DOHH2 (cell line): ENCODE data around the gene RAB3C.
"Not testable (repeated sequence)": the region's sequence is repeated elsewhere in the genome, so short reads cannot be mapped to it uniquely, and the experiment has no call there.

Source experiments
- H3F3A ChIP-seq: fragments of 200-600 bp; sonication (generic), shearing (Covaris generic); 2 replicates; pipeline ENCODE4 v1.6.0; 2016; ENCODE audit warnings: antibody characterized with exemption, mild to moderate bottlenecking; ENCODE audit not compliant: control insufficient read depth, insufficient read depth
- H3K27ac ChIP-seq: fragments of 200-600 bp; sonication (generic); 2 replicates; pipeline ENCODE4 v1.5.1; 2014; ENCODE audit warnings: low read depth, mild to moderate bottlenecking, low read length, moderate library complexity
- H3K27me3 ChIP-seq: fragments of 200-600 bp; sonication (generic); 2 replicates; pipeline ENCODE4 v1.6.1; 2014; ENCODE audit warnings: mild to moderate bottlenecking, low read length, mixed read lengths; ENCODE audit not compliant: control insufficient read depth
- H3K36me3 ChIP-seq: fragments of 200-600 bp; sonication (generic); 2 replicates; pipeline ENCODE4 v1.6.1; 2014; ENCODE audit warnings: mild to moderate bottlenecking, low read length, moderate library complexity, mixed read lengths; ENCODE audit not compliant: control insufficient read depth
- H3K4me1 ChIP-seq: fragments of 200-600 bp; sonication (generic); 2 replicates; pipeline ENCODE4 v1.6.1; 2014; ENCODE audit warnings: mild to moderate bottlenecking, low read length, mixed read lengths; ENCODE audit not compliant: control insufficient read depth
- H3K4me2 ChIP-seq: fragments of 200-600 bp; sonication (generic); 2 replicates; pipeline ENCODE4 v1.6.0; 2014; ENCODE audit warnings: mild to moderate bottlenecking, low read length, moderate library complexity
- H3K4me3 ChIP-seq: fragments of 200-600 bp; sonication (generic); 2 replicates; pipeline ENCODE4 v1.5.1; 2014; ENCODE audit warnings: mild to moderate bottlenecking, low read length, mixed read lengths
- H3K79me2 ChIP-seq: fragments of 200-600 bp; sonication (generic); 2 replicates; pipeline ENCODE4 v1.6.1; 2014; ENCODE audit warnings: mild to moderate bottlenecking, low read length, mixed read lengths; ENCODE audit not compliant: control insufficient read depth
- H3K9me2 ChIP-seq: fragments of 200-600 bp; sonication (generic); replicated peaks from 2 replicates; pipeline ENCODE4 v1.6.1; 2014; ENCODE audit warnings: mild to moderate bottlenecking, low read length, mixed read lengths; ENCODE audit not compliant: control insufficient read depth
- H3K9me3 ChIP-seq: fragments of 200-600 bp; sonication (generic); 2 replicates; pipeline ENCODE4 v1.6.1; 2014; ENCODE audit warnings: antibody characterized with exemption, low read length, mixed read lengths; ENCODE audit not compliant: control insufficient read depth, insufficient read depth
- H4K20me1 ChIP-seq: fragments of 200-600 bp; sonication (generic); 2 replicates; pipeline ENCODE4 v1.6.0; 2014; ENCODE audit warnings: low read depth, mild to moderate bottlenecking, antibody characterized with exemption, low read length, moderate library complexity; ENCODE audit not compliant: control insufficient read depth, insufficient read depth
- EZH2phosphoT487 ChIP-seq: fragments of 200-600 bp; sonication (generic); IDR thresholded peaks from 2 replicates; pipeline ENCODE4 v1.6.1; 2017; ENCODE audit warnings: borderline replicate concordance, mild to moderate bottlenecking, antibody characterized with exemption, low read length, moderate library complexity, mixed read lengths
- TF ChIP-seq, protein P1 (sequence below): fragments of 200-600 bp; sonication (generic); IDR thresholded peaks from one replicate; pipeline ENCODE4 v1.5.1; 2014; ENCODE audit warnings: antibody characterized with exemption, mild to moderate bottlenecking, low read depth, low read length; ENCODE audit not compliant: poor library complexity, severe bottlenecking

Gene RAB3C, protein sequence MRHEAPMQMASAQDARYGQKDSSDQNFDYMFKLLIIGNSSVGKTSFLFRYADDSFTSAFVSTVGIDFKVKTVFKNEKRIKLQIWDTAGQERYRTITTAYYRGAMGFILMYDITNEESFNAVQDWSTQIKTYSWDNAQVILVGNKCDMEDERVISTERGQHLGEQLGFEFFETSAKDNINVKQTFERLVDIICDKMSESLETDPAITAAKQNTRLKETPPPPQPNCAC

DNA sequence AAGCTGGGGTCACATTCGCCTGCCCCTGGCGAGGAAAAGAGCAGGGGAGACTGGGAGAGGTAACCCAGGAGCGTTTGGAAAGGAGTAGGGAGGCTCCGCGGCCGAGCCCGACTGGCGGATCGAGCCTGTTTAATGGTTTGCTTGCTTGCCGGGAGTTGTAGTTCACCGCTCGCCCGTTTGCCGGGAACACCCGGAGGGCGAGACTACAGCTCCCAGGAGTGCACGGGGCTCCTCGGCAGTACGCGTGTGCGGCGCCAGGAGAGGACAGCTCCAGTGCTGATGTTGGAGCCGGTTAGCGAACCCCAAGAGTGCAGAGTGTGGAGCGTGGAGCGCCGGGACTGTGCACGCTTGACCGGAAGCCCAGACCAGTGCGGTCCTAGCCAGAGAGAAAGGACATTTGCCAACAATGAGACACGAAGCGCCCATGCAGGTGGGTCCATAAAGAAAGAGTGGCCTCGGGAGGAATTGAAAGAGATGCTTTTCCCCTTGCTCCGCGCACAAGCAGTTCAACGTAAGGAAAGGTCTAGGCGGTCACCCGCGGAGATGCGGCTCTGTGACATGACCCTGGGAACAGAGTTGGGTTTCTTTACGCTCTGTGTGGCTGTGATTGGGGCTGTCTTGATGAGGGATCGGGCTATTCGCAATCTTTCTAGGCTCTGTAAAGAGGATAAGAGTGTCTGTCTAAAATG, at the start of gene RAB3C:
TSS of gene RAB3C (plus strand) at position 273 of the 689 bp plus-strand sequence. CDS start at position 407, 134 bp downstream.
- Histone ChIP-seq H3K79me2 (no peaks in the 10 kb centered on the region), H3K4me1 (peaks cover 10% of the 10 kb centered on the region), H3K9me3 (no peaks in the 10 kb centered on the region), H3K4me2 (peak within 1 kb of the TSS; percentile 70), H3K4me3 (peak within 1 kb of the TSS; percentile 70), H3K36me3 (no peaks in the 10 kb centered on the region), H3K27me3 (peaks cover 38% of the 10 kb centered on the region), H3K9me2 (no peaks in the 10 kb centered on the region), H4K20me1 (no peaks in the 10 kb centered on the region), H3K27ac (no peak within 1 kb of the TSS), H3F3A (no peaks in the 10 kb centered on the region)
- TF ChIP-seq, protein P1, sequence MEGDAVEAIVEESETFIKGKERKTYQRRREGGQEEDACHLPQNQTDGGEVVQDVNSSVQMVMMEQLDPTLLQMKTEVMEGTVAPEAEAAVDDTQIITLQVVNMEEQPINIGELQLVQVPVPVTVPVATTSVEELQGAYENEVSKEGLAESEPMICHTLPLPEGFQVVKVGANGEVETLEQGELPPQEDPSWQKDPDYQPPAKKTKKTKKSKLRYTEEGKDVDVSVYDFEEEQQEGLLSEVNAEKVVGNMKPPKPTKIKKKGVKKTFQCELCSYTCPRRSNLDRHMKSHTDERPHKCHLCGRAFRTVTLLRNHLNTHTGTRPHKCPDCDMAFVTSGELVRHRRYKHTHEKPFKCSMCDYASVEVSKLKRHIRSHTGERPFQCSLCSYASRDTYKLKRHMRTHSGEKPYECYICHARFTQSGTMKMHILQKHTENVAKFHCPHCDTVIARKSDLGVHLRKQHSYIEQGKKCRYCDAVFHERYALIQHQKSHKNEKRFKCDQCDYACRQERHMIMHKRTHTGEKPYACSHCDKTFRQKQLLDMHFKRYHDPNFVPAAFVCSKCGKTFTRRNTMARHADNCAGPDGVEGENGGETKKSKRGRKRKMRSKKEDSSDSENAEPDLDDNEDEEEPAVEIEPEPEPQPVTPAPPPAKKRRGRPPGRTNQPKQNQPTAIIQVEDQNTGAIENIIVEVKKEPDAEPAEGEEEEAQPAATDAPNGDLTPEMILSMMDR: no peak
- TF ChIP-seq EZH2phosphoT487: 0 out of 2 replicates have a peak, but pooled peaks have one; percentile 8

DNA sequence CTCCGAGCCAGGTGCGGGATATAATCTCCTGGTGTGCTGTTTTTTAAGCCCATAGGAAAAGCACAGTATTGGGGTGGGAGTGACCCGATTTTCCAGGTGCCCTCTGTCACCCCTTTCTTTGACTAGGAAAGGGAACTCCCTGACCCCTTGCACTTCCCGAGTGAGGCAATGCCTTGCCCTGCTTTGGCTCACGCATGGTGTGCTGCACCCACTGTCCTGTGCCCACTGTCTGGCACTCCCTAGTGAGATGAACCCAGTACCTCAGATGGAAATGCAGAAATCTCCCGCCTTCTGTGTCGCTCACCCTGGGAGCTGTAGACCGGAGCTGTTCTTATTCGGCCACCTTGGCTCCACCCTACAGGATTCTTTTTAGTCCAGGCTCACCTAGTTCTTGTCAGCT, 40.9 kb upstream of the RAB3C start:
- H3K9me3 ChIP-seq, H3K9me2 ChIP-seq, H3K27ac ChIP-seq, H3K4me3 ChIP-seq, H3K4me2 ChIP-seq, H3F3A ChIP-seq, H3K79me2 ChIP-seq, H3K36me3 ChIP-seq, H4K20me1 ChIP-seq, H3K27me3 ChIP-seq: not testable (repeated sequence)
- H3K4me1 ChIP-seq: peaks cover 27% of the 10 kb centered on the region

DNA sequence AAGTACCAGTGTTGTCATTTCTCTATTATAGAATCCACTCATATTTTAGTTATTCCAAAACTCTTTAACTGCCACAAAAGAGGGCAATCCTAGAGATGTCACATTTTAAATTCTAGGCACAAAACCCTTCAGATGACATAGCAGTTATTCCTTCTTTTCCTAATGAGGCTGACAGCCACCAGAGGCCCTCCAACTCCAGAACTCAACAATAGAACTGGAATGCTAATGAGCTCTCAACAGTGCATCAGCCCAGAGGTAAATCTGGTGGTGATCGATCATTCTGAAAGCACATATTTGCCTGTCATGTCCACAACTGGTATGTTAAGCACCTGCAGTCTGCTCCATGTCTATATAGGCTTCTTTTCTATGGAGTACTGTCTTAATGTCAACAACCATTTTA, 40.2 kb upstream of the RAB3C start:
- Histone ChIP-seq H3K4me3 (no peak overlapping the region), H3K27me3 (no peaks in the 10 kb centered on the region), H3K79me2 (no peaks in the 10 kb centered on the region), H3K36me3 (no peaks in the 10 kb centered on the region), H3F3A (peaks cover 5% of the 10 kb centered on the region; the same call in 1 of the 2 replicates), H3K9me3 (no peaks in the 10 kb centered on the region), H3K4me2 (no peak overlapping the region), H4K20me1 (no peaks in the 10 kb centered on the region), H3K27ac (no peak overlapping the region), H3K9me2 (no peaks in the 10 kb centered on the region), H3K4me1 (peaks cover 27% of the 10 kb centered on the region)
- TF ChIP-seq EZH2phosphoT487: no peak
- TF ChIP-seq, protein P1: no peak

DNA sequence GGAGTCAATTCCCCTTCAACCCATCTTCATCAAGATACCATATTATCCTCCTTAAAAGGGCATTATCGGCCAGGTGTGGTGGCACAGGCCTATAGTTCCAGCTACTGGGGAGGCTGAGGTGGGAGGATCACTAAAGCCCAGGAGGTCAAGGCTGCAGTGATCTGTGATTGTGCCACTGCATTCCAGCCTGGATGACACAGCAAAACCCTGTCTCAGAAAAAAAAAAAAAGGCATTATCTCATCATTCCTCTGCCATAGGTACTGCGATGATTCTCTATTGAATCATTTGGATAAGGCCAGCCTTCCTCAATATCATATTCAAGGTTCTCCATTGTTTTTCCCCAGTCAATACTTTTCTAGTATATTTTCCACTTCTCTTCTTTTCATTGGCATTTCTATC, 39.2 kb upstream of the RAB3C start:
- peak overlapping the region; percentile 24; the same call in 1 of the 2 replicates for H3K4me3 ChIP-seq
- H3K27me3 ChIP-seq: no peaks in the 10 kb centered on the region
- peak overlapping the region; percentile 51 for H3K4me2 ChIP-seq
- H3K9me3 ChIP-seq: no peaks in the 10 kb centered on the region
- no peaks in the 10 kb centered on the region for H3K9me2 ChIP-seq
- H3K36me3 ChIP-seq: no peaks in the 10 kb centered on the region
- TF ChIP-seq EZH2phosphoT487: no peak
- TF ChIP-seq, protein P1: no peak
- H3K4me1 ChIP-seq: peaks cover 27% of the 10 kb centered on the region
- H3K79me2 ChIP-seq: no peaks in the 10 kb centered on the region
- H3K27ac ChIP-seq: no peak overlapping the region
- H3F3A ChIP-seq: peaks cover 5% of the 10 kb centered on the region; the same call in 1 of the 2 replicates
- no peaks in the 10 kb centered on the region for H4K20me1 ChIP-seq
